ENCODE measurements around the gene DCXR. TPM values are rescaled to one million over a fixed set of nuclear protein-coding genes. Genes with fewer than 3 reads are reported as not detected.

DCXR gene
- total RNA-seq, 1 experiment from 2014 or later: 111 TPM

- peaks cover 7% of the 10 kb centered on the region for H3K36me3 Mint-ChIP-seq (ENCODE audit: insufficient read depth, unreplicated experiment)
- no peak overlapping the region for H3K27ac Mint-ChIP-seq (ENCODE audit: low read depth, unreplicated experiment)
- POLR2A ChIA-PET: interaction anchor here (1.0 to 1.9 kb wide), 2 partner anchors 9 to 64 kb away, joined by 3 to 7 read pairs; no protein-coding TSS in a partner anchor
- no peak overlapping the region for H3K4me3 Mint-ChIP-seq (ENCODE audit: unreplicated experiment)
- DNase-seq (ENCODE audit: unreplicated experiment): no peak
- no TSS peak for BruUV-seq (replicated peaks)
- intact Hi-C loops (cut with micrococcal nuclease): no loop called here
- no peaks in the 10 kb centered on the region for H3K4me1 Mint-ChIP-seq (ENCODE audit: insufficient read depth, unreplicated experiment)
- CTCF ChIA-PET: no interaction called here
- no peaks in the 10 kb centered on the region for H3K9me3 Mint-ChIP-seq (ENCODE audit: unreplicated experiment)
- H3K27me3 Mint-ChIP-seq (ENCODE audit: insufficient read depth, unreplicated experiment): no peaks in the 10 kb centered on the region
- TF ChIP-seq CTCF (IDR thresholded peaks at IDR 0.05; ENCODE audit: unreplicated experiment): no peak
Measured at GRCh38 chr17:82070611-82071010, 33.1 kb upstream of the DCXR start.

- Mint-ChIP-seq H3K4me3 (ENCODE audit: unreplicated experiment) (peak within 1 kb of the TSS; percentile 70), H3K9me3 (ENCODE audit: unreplicated experiment) (no peaks in the 10 kb centered on the region), H3K27me3 (ENCODE audit: insufficient read depth, unreplicated experiment) (no peaks in the 10 kb centered on the region), H3K27ac (ENCODE audit: low read depth, unreplicated experiment) (peak within 1 kb of the TSS; percentile 83), H3K4me1 (ENCODE audit: insufficient read depth, unreplicated experiment) (no peaks in the 10 kb centered on the region), H3K36me3 (ENCODE audit: insufficient read depth, unreplicated experiment) (peaks cover 7% of the 10 kb centered on the region)
- intact Hi-C loops (cut with micrococcal nuclease): no loop called here
- DNase-seq (ENCODE audit: unreplicated experiment): peak; percentile 45
- ChIA-PET CTCF (interaction anchor here (1.0 to 1.4 kb wide), 2 partner anchors 30 to 106 kb away, joined by 3 to 4 read pairs; no protein-coding TSS in a partner anchor), POLR2A (interaction anchor here (0.7 to 4.0 kb wide), 19 partner anchors 10 to 364 kb away, joined by 3 to 15 read pairs (median 4); partner anchors contain the start of genes CENPX, DCXR, FASN and GPS1)
- TF ChIP-seq CTCF (IDR thresholded peaks at IDR 0.05; ENCODE audit: unreplicated experiment): no peak
- BruUV-seq (replicated peaks): TSS peak; percentile 88
Measured at GRCh38 chr17:82065638-82066303, 28.3 kb upstream of the DCXR start, which contains the start of gene DUS1L. DUS1L (minus strand) TSS chr17:82065804; CDS start chr17:82065059, 745 bp downstream.

- peak overlapping the region; percentile 70 for H3K4me3 Mint-ChIP-seq (ENCODE audit: unreplicated experiment)
- ChIA-PET CTCF (interaction anchor here (0.8 to 1.4 kb wide), 2 partner anchors 86 to 106 kb away, joined by 3 to 4 read pairs; no protein-coding TSS in a partner anchor), POLR2A (interaction anchor here (0.5 to 4.0 kb wide), 17 partner anchors 11 to 363 kb away, joined by 3 to 15 read pairs (median 4); partner anchors contain the start of genes CENPX, DCXR, FASN and GPS1)
- no peaks in the 10 kb centered on the region for H3K27me3 Mint-ChIP-seq (ENCODE audit: insufficient read depth, unreplicated experiment)
- no peak for DNase-seq (ENCODE audit: unreplicated experiment)
- no peaks in the 10 kb centered on the region for H3K9me3 Mint-ChIP-seq (ENCODE audit: unreplicated experiment)
- no peak for TF ChIP-seq CTCF (IDR thresholded peaks at IDR 0.05; ENCODE audit: unreplicated experiment)
- H3K27ac Mint-ChIP-seq (ENCODE audit: low read depth, unreplicated experiment): peak overlapping the region; percentile 83
- intact Hi-C loops (cut with micrococcal nuclease): no loop called here
- no peaks in the 10 kb centered on the region for H3K4me1 Mint-ChIP-seq (ENCODE audit: insufficient read depth, unreplicated experiment)
- peaks cover 13% of the 10 kb centered on the region for H3K36me3 Mint-ChIP-seq (ENCODE audit: insufficient read depth, unreplicated experiment)
- BruUV-seq (replicated peaks): no TSS peak
Measured at GRCh38 chr17:82065193-82065637, 27.7 kb upstream of the DCXR start.

GRCh38 chr17:82064433-82065192 lies 27.1 kb upstream of the DCXR start:
- BruUV-seq (replicated peaks): TSS peak; percentile 41
- peak overlapping the region; percentile 70 for H3K4me3 Mint-ChIP-seq (ENCODE audit: unreplicated experiment)
- peak overlapping the region; percentile 27 for H3K27ac Mint-ChIP-seq (ENCODE audit: low read depth, unreplicated experiment)
- CTCF ChIA-PET: interaction anchor here (0.6 to 0.8 kb wide), 3 partner anchors 15 to 87 kb away, joined by 3 to 4 read pairs (median 3); no protein-coding TSS in a partner anchor
- POLR2A ChIA-PET: interaction anchor here (0.5 to 4.0 kb wide), 14 partner anchors 10 to 121 kb away, joined by 3 to 15 read pairs (median 3); partner anchors contain the start of genes CENPX, DCXR, FASN and GPS1
- H3K4me1 Mint-ChIP-seq (ENCODE audit: insufficient read depth, unreplicated experiment): no peaks in the 10 kb centered on the region
- intact Hi-C loops (cut with micrococcal nuclease): no loop called here
- peaks cover 17% of the 10 kb centered on the region for H3K36me3 Mint-ChIP-seq (ENCODE audit: insufficient read depth, unreplicated experiment)
- no peak for TF ChIP-seq CTCF (IDR thresholded peaks at IDR 0.05; ENCODE audit: unreplicated experiment)
- peak; percentile 29 for DNase-seq (ENCODE audit: unreplicated experiment)
- H3K9me3 Mint-ChIP-seq (ENCODE audit: unreplicated experiment): no peaks in the 10 kb centered on the region
- no peaks in the 10 kb centered on the region for H3K27me3 Mint-ChIP-seq (ENCODE audit: insufficient read depth, unreplicated experiment)
